Effector memory CD4-positive, alpha-beta T cell (primary cell): ENCODE data around the gene MIEN1.
"Not testable (repeated sequence)": the region's sequence is repeated elsewhere in the genome, so short reads cannot be mapped to it uniquely, and the experiment has no call there.

Experiments used
- DNase-seq, 3 donors: peaks; one replicate each; pipeline ENCODE4 v3.0.0-alpha.2; 2020
- H3K27ac ChIP-seq: 2 replicates; pipeline ENCODE4 v1.7.0; 2013; ENCODE audit warnings: mild to moderate bottlenecking, low read length, moderate library complexity; ENCODE audit not compliant: insufficient read depth, poor library complexity, severe bottlenecking
- H3K27me3 ChIP-seq: replicated peaks from 2 replicates; pipeline ENCODE4 v1.7.0; 2013; ENCODE audit warnings: mild to moderate bottlenecking, low read length; ENCODE audit not compliant: insufficient read depth, control insufficient read depth, poor library complexity, severe bottlenecking
- H3K36me3 ChIP-seq: 2 replicates; pipeline ENCODE4 v1.7.0; 2013; ENCODE audit warnings: mild to moderate bottlenecking, low read length, moderate library complexity; ENCODE audit not compliant: control insufficient read depth, insufficient read depth
- H3K4me1 ChIP-seq: 2 replicates; pipeline ENCODE4 v1.7.0; 2013; ENCODE audit warnings: low read length, mild to moderate bottlenecking; ENCODE audit not compliant: control insufficient read depth, insufficient read depth, poor library complexity, severe bottlenecking
- H3K4me3 ChIP-seq: 2 replicates; pipeline ENCODE4 v1.7.0; 2013; ENCODE audit warnings: low read length, low read depth, mild to moderate bottlenecking; ENCODE audit not compliant: insufficient read depth, poor library complexity, severe bottlenecking
- H3K9me3 ChIP-seq: 2 replicates; pipeline ENCODE4 v1.7.0; 2013; ENCODE audit warnings: mild to moderate bottlenecking, low read length, moderate library complexity; ENCODE audit not compliant: control insufficient read depth

MIEN1 gene

DNA sequence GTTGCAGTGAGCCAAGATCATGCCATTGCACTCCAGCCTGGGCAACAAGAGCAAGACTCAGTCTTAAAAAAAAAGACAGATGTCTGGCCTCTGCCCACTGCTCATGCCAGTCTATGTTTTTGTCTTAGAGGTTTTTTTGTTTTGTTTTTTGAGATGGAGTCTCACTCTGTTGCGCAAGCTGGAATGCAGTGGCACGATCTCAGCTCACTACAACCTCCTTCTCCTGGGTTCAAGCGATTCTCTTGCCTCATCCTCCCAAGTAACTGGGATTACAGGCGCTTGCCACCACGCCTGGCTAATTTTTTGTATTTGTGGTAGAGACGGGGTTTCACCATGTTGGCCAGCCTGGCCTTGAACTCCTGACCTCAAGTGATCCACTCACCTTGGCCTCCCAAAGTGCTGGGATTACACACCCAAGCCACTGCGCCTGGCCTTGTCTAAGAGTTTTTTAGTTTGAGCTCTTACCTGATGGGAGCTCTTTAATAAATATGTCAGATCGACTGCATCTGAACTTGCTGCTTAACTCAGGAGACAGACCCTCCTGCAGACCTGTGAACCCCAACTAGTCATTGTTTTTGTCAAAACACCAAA lies 18.2 kb upstream of the MIEN1 start:
- H3K36me3 ChIP-seq, DNase-seq, H3K4me1 ChIP-seq, H3K27ac ChIP-seq, H3K9me3 ChIP-seq, H3K27me3 ChIP-seq, H3K4me3 ChIP-seq: not testable (repeated sequence)

DNA sequence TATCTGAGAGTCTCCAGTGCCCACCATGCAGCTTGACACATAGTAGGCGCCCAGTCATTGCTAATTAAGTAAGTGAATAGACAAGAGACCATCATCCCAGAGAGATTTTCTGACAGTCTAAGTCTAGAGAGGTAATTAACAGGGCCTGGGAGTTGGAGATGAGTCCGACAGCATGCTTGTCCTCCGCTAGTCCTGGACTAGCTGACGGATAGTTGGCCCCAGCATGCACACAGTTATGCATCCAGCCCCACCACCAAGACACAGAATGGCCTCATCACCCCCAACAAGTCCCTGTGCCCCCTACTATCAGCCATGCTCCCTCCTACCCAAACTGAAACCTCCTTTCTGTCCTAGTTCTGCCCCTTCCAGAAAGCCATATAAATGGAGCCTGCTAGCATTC lies 17.4 kb upstream of the MIEN1 start:
- H3K4me1 ChIP-seq = no peaks in the 10 kb centered on the region
- H3K36me3 ChIP-seq = no peaks in the 10 kb centered on the region
- no peak overlapping the region for H3K27ac ChIP-seq
- no peaks in the 10 kb centered on the region for H3K9me3 ChIP-seq
- no peaks in the 10 kb centered on the region for H3K27me3 ChIP-seq
- no peak for DNase-seq
- no peak overlapping the region for H3K4me3 ChIP-seq

DNA sequence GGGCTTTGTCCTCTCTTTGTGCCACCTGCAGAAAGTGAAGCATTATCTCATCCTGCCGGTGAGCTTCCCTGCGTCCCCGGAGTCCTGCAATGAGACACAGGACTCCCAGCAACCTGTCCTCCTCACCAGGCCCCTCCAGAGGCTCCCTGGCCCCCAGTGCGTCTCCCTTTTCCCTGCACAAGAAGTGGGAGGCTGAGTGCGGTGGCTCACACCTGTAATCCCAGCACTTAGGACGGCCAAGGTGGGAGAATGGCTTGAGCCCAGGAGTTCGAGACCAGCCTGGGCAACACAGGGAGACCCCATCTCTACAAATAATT lies 15.8 kb upstream of the MIEN1 start:
- Histone ChIP-seq H3K4me3 (no peak overlapping the region), H3K27ac (no peak overlapping the region), H3K27me3 (no peaks in the 10 kb centered on the region), H3K4me1 (no peaks in the 10 kb centered on the region), H3K36me3 (no peaks in the 10 kb centered on the region), H3K9me3 (no peaks in the 10 kb centered on the region)
- no peak for DNase-seq

GRCh38 chr17:39745335-39746144 lies 15.2 kb upstream of the MIEN1 start:
- Histone ChIP-seq H3K27ac (no peak overlapping the region), H3K27me3 (no peaks in the 10 kb centered on the region), H3K36me3 (no peaks in the 10 kb centered on the region), H3K9me3 (no peaks in the 10 kb centered on the region), H3K4me3 (no peak overlapping the region), H3K4me1 (no peaks in the 10 kb centered on the region)
- no peak for DNase-seq

GRCh38 chr17:39744836-39745215 lies 14.5 kb upstream of the MIEN1 start:
- H3K36me3 ChIP-seq = no peaks in the 10 kb centered on the region
- no peaks in the 10 kb centered on the region for H3K27me3 ChIP-seq
- no peaks in the 10 kb centered on the region for H3K9me3 ChIP-seq
- no peaks in the 10 kb centered on the region for H3K4me1 ChIP-seq
- H3K27ac ChIP-seq = no peak overlapping the region
- DNase-seq = no peak
- H3K4me3 ChIP-seq = no peak overlapping the region

GRCh38 chr17:39744075-39744835 lies 13.9 kb upstream of the MIEN1 start:
- no peak overlapping the region for H3K27ac ChIP-seq

DNA sequence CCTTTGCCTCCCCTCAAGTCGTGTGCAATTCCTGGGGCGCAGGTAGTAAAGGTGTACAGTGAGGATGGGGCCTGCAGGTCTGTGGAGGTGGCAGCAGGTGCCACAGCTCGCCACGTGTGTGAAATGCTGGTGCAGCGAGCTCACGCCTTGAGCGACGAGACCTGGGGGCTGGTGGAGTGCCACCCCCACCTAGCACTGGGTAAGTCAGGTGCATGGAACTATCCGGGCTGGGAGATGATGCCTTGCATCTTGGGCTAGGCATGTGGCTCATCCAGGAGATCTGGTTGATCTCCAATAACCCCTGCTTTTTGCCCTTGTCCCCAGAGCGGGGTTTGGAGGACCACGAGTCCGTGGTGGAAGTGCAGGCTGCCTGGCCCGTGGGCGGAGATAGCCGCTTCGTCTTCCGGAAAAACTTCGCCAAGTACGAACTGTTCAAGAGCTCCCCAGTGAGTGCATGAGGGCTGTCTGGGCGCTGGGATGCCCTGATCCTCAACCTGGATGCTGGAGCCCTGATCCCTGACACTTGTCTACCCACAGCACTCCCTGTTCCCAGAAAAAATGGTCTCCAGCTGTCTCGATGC lies 12.6 kb upstream of the MIEN1 start:
- no peak overlapping the region for H3K4me3 ChIP-seq
- no peak overlapping the region for H3K27ac ChIP-seq
- DNase-seq = no peak
- no peaks in the 10 kb centered on the region for H3K36me3 ChIP-seq
- H3K4me1 ChIP-seq = peaks cover 13% of the 10 kb centered on the region
- H3K9me3 ChIP-seq = no peaks in the 10 kb centered on the region
- peaks cover 2% of the 10 kb centered on the region for H3K27me3 ChIP-seq

More at GRCh38 chr17:39744075-39744835, 13.9 kb upstream of the MIEN1 start:
- H3K4me3 ChIP-seq = no peak overlapping the region
- no peaks in the 10 kb centered on the region for H3K27me3 ChIP-seq
- H3K4me1 ChIP-seq = peaks cover 2% of the 10 kb centered on the region
- H3K36me3 ChIP-seq = no peaks in the 10 kb centered on the region
- H3K9me3 ChIP-seq = no peaks in the 10 kb centered on the region
- DNase-seq = no peak

DNA sequence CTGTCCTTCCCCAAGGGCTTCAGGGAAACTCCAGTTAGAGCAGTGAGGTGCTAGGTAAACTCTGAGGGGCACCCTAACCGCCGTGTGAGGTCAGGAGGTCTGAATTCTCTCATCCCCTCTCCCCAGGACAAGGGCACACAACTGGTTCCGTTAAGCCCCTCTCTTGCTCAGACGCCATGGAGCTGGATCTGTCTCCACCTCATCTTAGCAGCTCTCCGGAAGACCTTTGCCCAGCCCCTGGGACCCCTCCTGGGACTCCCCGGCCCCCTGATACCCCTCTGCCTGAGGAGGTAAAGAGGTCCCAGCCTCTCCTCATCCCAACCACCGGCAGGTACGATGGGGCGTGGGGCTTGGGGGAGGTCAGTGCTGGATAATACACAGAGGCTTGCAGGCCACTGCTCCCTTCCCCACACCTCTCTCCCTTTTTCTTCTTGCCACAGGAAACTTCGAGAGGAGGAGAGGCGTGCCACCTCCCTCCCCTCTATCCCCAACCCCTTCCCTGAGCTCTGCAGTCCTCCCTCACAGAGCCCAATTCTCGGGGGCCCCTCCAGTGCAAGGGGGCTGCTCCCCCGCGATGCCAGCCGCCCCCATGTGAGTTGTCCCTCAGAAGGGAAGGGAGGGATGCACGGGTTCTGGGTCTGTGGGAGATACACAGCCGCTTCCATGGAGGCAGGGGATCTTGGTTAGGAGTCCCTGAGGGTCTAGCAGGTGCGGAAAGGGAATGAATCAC lies 12.0 kb upstream of the MIEN1 start:
- DNase-seq = no peak
- Histone ChIP-seq H3K27me3 (peaks cover 8% of the 10 kb centered on the region), H3K4me3 (no peak overlapping the region), H3K9me3 (no peaks in the 10 kb centered on the region), H3K36me3 (no peaks in the 10 kb centered on the region), H3K27ac (no peak overlapping the region), H3K4me1 (peaks cover 15% of the 10 kb centered on the region)

GRCh38 chr17:39740357-39741111 lies 10.2 kb upstream of the MIEN1 start:
- DNase-seq = no peak
- no peak overlapping the region for H3K27ac ChIP-seq
- H3K36me3 ChIP-seq = no peaks in the 10 kb centered on the region
- H3K4me1 ChIP-seq = peaks cover 15% of the 10 kb centered on the region
- peaks cover 9% of the 10 kb centered on the region for H3K27me3 ChIP-seq
- H3K9me3 ChIP-seq = no peaks in the 10 kb centered on the region
- no peak overlapping the region for H3K4me3 ChIP-seq
